HCEC 1CT (cell line): Measurements from ENCODE around the gene TECR.
A peak's percentile ranks its signal among the peaks of the same experiment; 100 is the strongest.
"Not testable (repeated sequence)": the region's sequence is repeated elsewhere in the genome, so short reads cannot be mapped to it uniquely, and the experiment has no call there.

ENCODE experiments used
- DNase-seq: peaks from one replicate; pipeline ENCODE4 v3.0.0-alpha.2; 2017

TECR gene

DNA sequence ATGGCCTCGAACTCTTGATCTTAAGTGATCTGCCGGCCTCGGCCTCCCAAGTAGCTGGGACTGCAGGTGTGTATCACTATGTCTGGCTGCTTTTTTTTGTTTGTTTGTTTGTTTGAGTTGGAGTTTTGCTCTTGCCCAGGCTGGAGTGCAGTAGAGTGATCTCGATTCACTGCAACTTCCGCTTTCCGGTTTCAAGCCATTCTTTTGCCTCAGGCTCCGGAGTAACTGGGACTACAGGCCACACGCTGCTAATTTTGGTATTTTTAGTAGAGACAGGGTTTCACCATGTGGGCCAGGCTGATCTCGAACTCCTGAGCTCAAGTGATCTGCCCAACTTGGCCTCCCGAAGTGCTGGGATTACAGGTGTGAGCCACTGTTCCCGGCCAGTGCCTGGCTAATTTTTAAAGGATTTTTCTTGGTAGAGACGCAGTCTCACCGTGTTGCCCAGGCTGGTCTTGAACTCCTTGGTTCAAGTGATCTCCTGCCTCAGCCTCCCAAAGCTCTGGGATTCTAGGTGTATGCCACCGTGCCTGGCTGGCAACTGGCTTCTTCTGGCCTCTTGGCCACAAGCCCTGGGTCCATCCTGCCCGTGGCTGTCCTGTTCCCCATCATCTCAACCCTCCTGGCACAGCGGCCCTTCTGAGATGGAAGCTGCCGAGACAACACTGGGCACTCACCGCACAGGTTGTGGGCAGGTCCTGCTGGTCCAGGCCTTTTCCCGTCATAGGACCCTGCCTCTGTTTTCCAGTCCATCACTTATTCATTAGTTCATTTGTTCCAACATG lies 11.5 kb downstream of the TECR start:
- DNase-seq, result no peak

DNA sequence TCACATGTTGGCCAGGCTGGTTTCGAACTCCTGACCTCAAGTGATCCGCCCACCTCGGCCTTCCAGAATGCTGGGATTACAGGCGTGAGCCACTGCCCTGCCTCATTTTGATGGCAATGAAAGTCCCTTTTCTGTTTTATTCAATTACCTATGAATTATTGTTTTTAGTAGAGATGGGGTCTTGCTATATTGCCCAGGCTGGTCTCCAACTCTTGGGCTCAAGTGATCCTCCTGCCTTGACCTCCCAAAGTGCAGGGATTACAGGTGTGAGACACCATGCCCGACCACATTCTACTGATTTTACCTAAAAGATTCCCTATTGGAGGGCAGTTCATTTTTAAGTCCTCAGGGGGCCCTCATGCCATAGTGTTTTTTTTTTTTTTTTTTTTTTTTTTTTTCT lies 12.6 kb downstream of the TECR start:
- DNase-seq, result not testable (repeated sequence)

DNA sequence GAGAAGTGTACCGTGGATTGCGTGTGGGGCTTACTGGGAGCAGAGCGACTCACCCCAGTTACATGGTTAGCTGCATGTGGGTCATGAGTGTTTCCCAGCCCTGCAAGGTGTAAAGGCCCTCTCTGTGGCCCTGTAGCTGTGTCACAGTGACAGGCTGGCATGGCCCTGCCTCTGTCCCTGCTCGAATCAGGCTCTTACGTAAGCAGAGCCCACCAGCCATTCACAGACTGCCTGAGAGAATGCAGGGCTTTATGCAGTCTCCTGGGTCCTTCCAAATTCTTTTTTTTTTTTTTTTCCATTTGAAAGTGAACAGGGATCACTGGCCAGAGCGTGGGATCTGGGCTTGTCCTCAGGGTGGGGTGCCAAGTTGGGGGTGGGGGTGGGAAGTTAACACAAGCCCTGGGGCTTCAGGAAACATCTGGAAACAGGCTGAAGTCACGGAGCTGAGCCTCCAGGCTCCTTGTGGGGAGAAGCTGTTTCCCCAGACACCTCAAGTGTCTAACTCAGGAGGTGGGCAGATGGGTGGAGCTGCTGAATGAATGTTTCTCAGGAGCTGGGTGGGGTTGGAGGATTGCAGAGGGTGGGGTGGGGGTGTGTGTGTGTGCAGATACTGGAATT lies 13.4 kb downstream of the TECR start:
- peak; percentile 20 for DNase-seq

DNA sequence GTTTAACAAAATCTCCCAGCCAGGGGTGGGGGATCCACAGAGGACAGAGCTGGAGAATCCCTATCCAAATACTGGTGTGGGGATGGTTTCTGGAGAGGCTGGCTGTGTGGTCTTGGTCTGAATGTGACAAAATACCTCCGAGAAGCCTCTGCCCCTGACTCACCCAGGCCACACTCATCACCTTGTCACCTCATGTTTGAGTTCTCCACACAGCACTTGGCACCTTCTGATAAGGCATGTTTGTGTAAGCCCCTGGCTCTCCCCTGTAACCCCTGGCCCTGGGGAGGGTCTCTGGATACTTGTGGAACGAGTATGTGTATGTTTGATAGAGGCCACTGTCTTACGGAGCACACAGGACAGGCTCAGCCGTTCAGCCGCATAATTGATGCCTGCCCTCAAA lies 14.7 kb downstream of the TECR start:
- DNase-seq, result no peak

DNA sequence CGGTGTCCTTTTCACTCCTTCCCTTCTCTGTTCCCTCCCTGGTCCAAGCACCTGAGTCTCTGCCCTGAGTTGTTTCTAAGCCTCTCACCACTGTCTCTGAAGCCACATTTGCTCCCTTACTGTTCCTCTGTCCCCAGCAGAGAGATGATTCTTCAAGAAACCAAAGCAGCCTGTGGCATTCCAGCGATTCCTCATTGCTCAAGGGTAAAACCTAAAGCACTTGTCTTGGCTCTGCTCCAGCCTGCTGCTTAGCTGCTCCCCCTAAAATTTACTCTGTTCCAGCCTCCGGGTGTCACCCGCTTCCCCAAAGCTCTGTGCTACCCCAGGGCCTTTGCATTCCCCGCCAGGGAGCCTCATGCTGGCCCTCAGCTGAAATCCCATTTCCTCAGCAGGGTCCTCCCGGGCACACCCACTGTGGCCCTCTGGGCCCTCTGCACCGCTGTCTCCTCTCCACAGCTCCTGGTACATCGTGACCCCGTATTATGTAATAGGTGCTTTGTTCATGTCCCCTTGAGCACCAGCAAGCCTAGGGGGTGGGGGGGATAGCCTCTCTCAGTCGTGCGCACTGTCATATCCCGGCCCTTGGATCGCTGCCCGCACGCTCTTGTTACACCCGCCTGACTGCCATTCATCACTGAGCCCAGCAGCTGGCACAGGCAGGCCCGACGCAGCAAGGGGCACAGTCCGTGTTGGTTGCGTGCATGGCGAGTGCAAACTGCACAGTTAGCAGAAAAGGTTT lies 15.8 kb downstream of the TECR start:
- no peak for DNase-seq

DNA sequence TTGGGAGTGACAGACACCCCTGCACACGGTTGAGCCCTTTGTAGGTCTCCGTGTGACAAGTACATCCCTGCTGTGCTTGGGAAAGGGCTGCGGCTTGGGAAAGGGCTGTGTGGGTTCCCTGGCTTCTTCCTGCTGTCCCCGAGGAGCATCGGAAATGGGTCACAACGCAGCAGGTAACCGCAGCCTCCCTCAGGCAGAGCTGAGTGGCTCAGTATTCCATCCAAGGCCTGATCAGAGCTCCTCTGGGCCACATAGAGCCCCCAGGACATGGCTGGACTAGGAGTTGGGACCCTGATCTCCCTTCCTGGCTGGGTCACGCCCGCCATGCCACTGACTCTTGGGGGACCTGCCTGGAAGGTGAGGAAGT lies 16.3 kb downstream of the TECR start:
- no peak for DNase-seq

DNA sequence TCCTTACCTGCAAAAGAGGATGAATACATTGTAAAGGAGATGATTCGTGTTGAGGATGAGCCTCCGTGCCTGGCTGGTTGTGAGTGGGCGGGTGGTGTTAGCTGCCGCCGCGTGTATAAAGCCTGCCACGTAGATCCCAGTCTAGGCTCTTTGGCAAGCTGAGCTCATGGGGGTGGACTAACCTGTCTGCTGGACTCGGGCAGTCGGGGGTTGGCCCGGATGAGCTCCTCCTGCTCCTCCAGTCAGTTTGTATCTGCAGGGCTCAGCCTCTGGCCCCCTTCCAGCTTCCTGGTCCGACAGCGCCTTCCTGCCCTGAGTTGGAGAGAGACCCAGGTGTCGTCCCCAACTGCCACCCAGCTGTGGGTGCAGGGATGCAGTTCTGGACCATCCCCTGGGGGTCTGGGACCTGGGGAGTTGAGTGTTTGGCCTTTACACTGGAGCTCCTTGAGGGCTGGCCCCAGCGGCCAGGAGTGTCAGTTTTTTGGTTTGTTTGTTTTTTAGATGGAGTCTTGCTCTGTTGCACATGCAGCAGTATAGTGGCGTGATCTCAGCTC lies 20.9 kb downstream of the TECR start:
- no peak for DNase-seq

DNA sequence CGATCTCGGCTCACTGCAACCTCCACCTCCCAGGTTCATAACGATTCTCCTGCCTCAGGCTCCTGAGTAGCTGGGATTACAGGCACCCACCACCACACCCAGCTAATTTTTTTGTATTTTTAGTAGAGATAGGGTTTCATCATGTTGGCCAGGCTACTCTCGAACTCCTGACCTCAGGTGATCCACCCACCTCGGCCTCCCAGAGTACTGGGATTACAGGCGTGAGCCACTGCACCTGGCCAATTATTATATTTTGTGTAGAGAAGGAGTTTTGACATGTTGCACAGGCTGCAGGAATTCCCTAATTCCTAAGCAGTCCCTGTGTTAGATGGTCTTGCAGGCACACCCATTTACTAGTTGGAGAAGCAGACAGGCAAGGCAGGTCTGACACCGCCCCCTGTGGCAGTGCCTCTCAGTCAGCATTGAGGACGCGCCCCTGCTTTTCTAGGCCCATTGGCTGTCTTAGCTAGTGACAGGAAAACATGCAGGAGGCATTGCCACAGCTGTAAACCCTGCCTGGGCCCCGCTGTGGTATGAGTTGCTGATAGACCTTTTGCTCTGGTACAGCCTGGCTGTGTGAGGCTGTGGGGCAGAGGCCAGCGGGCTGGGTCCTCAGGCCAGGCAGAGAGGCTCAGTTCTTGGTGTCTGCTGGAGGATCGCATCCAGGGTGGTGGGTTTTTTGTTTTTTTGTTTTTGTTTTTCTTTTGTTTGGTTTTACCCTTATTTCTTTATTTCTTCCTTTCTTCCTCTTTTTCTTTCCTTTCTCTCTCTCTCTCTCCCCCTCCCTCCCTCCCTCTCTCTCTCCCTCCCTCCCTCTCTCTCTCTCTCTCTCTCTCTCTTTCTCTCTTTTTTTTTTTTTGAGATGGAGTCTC lies 22.0 kb downstream of the TECR start:
- not testable (repeated sequence) for DNase-seq

DNA sequence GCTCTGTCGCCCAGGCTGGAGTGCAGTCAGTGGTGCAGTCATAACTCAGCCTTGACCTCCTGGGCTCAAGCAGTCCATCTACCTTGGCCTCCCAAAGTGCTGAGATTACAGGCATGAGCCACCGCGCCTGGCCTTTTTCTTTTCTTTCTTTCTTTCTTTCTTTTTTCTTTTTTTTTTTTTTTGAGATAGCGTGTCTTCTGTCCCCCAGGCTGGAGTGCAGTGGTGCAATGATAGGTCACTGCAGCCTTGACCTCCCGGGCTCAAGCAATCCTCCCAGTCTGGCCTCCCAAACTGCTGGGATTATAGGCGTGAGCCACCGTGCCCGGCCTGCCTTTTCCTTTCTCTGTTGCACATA lies 22.6 kb downstream of the TECR start:
- DNase-seq, result not testable (repeated sequence)

DNA sequence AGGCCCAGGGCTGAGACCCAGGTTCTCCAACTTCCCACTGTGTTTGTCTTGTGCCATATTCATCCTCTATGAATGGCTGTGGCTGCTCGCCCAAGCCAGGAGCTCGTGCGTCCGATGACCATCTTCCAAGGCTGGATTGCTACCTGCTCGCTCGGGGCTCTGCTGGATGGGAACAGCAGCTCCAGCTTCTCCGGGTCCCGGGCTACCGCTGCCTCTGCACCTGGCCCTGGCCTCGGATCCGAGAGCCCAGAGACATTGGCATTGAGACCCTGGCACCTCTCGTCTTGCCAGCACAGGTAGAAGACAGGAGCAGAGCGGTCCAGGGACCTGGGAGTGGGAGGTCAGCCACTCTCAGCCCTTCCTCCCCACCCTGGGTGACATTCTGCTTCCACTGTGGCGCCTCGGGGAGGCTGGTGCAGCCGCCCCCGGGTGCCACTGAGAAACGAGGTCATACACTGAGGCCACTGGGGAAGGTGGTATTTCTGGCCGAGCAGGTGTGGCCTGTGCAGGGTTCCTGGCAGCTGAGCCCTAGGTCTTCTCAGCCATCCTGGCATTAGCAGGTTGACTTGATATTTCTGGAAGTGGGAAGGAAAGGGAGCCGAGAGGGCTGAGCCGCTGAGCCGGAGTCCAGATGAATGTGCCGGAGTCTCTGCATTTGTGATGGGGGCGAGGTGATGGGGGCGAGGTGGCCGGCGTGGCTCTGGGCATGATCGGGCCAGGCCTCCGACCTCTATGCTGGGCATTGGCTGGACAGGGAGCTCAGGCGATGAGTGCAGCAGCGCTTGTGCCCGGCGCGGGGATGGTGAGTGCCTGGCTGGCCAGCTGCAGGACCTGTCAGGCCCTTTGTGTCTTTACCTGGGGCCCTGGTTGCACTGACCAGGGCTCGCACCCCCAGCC lies 23.9 kb downstream of the TECR start:
- no peak for DNase-seq

DNA sequence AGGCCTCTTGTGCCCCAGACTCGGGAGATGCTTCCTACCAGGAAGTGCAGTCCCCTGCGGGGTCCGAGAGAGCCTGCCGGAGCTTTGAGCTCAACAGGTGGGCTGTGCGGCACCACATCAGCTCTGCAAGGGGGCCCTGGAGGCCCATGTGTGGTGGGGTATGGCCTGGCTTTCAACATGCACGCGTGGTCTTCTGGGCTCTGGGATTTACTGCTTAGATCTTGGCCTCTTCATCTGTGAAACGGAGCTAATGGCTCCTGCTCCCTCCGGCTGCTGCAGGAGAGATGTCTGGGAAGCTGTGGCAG lies 24.5 kb downstream of the TECR start:
- no peak for DNase-seq

DNA sequence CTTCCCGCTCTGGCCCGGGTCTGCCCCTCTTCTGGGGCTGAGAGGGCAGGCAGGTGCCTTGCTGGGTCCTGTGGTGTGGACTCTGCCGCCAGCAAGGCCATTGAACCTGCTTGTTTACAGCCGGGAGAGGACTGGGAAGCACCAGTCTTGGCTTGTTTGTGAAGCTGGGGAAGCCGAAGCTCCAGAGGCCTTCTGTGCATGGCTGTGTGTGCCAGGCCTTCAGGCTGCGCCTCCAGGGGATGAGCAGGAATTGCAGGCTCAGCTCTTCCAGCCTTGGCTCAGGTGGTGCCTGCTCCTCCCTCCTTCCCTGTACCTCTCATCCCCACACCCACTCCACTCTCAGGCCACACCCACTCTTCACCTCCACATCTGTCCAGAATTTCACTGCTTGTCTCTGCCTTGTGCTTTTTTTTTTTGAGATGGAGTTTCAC lies 25.0 kb downstream of the TECR start:
- no peak for DNase-seq

DNA sequence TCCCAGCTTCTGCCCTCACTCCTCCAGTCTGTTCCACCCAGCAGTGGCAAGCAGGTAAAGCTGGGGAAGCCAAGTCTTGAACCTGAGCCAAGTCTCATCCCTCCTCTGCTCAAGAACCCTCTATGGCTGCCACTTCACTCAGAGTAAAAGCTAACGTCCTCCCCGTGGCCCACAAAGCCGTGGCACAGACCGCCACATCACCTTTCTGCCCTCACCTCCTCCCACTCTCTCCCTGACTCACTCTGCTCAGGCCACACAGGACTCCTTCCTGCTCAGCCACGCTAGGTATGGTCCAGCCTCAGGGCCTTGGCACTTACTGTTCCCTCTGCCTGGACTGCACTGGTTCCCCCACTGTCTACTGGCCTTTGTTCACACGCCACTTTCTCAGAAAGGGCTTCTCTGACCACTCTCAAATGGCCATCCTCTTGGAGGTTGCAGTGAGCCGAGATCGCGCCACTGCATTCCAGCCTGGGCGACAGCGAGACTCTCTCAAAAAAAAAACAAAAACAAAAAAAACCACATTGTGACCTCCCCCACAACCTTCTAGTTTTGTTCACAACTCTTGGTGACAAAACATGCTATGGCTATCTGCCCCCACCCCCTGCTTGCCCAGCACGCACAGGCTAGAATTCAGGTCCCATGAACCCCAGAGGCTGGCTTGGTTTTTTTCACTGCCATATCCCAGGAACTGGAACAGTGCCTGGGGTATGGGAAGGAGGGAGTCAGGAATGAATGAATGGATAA lies 26.7 kb downstream of the TECR start:
- no peak for DNase-seq

DNA sequence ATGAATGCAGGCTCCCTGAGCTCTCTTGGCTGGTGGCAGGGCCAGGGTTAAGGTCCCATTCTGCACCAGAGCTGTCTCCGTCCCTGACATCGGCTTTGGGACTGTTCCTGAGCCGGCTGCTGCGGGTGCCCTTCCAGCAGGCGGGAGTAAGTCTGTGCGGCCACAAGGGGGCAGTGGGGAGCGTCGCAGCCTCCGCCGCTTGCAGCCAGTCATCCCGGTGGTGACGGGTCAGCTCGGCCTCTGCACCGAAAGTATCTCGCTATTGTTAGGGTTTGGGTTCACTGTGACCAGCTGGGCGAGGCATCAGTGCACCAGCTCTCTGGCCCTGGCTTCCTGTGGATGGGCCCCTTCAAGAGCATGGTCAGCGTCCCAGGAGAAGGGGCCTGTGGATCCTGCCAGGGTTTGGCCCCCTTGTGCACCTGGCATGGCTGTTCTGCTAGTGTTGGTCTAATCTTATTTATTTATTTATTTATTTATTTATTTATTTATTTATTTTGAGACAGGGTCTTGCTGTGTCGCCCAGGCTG lies 27.3 kb downstream of the TECR start:
- DNase-seq, result peak; percentile 77

DNA sequence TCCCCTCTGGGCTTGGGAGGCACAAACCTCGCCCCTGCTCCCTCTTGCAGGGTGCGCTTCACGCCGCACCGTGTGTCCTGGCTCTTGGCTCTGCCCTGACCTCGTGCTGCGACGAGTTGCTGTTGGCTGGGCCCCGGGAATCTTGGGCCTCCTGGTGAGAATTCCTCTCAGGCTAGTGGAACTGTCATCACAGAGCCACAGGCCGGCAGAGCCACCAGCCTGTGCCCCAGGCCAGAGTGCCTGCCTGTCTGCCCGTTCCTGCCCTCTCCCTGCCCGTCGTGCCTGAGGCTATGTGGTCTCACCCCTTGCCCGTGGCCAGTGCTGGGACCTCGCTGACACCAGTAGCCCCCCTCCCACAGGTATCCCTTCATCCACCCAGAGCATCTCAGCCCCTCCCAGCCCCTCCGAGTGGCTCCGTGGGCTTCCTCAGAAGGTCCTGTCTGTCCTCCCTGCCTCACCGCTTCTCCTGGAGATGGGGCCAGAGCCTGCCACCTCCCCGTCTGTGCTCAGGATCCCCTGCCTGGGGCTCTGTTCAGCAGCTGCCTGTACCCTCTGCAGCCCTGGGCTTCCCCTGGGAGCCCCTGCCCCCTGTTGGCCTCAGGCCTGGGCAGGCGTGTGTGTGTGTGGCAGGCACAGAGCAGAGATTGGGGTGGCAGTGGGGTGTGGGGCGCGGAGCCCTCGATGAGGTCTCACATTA lies 29.1 kb downstream of the TECR start:
- DNase-seq, result no peak

DNA sequence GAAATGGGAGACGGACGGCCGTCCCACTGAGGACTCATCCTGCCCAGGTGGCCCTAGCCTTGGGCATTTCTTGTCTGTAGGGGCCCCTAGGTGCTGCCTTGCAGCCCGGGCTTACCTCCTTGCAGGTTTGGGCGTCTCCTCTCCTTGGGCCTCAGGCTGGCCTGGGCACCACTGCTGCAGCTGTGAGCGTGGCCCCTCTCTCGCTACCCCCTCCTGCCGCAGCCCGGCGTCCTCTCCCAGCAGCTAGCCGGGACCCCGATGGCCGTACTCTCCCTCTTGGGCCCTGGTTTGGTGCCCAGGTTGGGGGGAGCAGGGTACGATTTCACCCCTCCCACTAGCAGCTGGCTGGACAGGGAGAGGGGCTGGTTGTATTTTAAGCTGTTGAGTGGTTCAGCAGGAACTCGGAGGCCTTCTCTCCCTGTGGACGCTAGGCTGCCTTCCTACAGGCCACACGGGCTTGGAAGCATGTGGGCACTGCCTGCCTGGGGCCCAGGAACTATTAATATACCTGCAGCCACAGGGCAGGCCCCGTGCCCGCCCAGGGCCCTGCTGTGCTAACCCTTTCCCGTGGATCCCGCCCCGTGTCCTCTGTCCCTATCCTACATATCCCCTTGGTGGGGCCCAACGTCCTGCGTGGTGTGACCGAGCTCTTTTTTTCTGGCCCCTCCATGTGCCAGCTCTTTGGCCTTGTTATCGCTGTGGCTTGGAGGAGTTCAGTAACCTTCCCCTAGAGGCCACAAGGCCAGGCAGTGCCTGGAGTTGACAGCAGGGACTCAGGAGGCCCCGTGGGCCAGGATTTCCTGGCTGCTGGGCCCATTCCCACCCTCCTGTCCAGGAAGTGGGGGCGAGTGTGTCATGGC lies 30.8 kb downstream of the TECR start:
- no peak for DNase-seq

DNA sequence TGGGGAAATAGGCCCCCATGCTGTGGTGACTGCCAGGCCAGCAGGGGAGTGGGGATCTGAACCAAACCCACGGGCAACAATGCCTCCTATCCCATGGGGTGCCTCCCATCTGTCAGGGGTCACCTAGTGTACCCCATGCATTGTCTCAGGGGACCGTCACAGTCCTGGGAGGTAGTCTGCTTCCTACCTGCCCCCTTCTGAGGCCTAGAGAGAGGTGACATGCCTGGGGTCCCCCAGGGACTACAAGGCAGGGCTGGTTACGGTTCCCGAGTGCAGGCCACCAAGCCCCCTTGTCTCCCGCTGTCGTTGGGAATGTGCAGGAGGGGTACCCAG lies 31.3 kb downstream of the TECR start:
- DNase-seq, result no peak

DNA sequence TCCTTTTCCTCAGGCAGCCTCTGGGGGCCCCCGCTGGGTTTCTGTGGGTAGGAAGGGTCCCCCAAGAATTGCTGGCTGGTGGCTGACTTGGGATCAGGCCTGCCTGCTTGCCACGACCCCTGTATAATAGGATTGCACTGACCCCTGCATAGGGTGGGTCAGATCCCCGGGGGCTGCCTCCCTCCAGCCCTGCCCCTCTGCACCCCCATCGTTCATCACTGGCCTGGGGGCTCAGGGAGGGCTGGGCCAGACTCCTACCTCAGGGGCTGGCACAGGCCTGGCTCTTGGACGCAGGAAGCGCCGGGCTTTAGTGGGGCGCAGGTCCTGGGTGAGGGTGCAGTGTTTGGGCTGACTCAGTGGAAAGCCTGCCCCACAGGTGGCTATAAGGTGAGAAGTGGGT lies 31.9 kb downstream of the TECR start:
- DNase-seq, result no peak

DNA sequence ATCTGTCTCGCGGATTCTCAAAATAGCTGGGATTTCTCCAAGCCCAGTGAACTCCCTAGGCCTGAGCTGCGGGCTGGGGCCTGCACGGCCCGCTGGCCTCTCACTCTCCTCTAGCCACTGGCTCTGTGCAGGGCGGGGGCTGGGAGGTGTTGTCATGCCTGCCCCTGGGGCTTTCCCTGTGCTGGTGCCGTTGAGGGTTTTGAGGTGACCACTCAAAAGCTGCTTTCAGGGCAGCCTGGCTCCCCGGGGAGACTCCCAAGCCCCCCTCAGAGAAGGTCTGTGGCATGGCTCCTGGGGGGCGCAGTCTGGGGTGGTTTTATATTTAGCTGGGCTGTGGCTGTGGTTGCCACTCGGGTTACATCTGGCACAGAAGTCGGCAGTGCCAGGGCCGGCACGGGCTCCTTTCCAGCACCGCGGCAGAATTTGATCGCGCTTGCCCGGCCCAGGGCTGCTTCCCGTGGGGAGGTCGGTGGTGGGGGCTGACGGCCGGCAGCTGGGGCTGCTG lies 32.5 kb downstream of the TECR start:
- DNase-seq, result no peak
